ENCODE results near the gene KLF2.

The KLF2 gene

GRCh38 chr19:16290692-16291091 is 33.9 kb upstream of the KLF2 start:
- DNase-seq, result no peak
- Histone ChIP-seq H3K9ac (ENCODE audit: low read length) (no peak overlapping the region), H4K20me1 (ENCODE audit: insufficient read depth, low read length) (no peaks in the 10 kb centered on the region), H3F3A (ENCODE audit: insufficient read depth, low read length) (no peaks in the 10 kb centered on the region), H3K4me1 (ENCODE audit: low read length) (no peaks in the 10 kb centered on the region), H3K4me2 (ENCODE audit: low read depth, low read length) (no peak overlapping the region), H3K27ac (ENCODE audit: low read length) (no peak overlapping the region), H3K9me2 (replicated peaks; ENCODE audit: insufficient read depth, low read length) (no peaks in the 10 kb centered on the region), H3K9me3 (replicated peaks; ENCODE audit: insufficient read depth, low read length) (no peaks in the 10 kb centered on the region), H3K36me3 (replicated peaks; ENCODE audit: insufficient read depth, low read length) (no peaks in the 10 kb centered on the region), H3K79me2 (ENCODE audit: low read length) (no peaks in the 10 kb centered on the region), H3K27me3 (replicated peaks; ENCODE audit: insufficient read depth, low read length) (peaks cover 30% of the 10 kb centered on the region), H2AFZ (ENCODE audit: low read length) (no peak overlapping the region), H3K4me3 (ENCODE audit: low read length) (no peak overlapping the region)
- TF ChIP-seq EZH2phosphoT487 (IDR thresholded peaks at IDR 0.05; ENCODE audit: low read length) (no peak), CTCF (IDR thresholded peaks at IDR 0.05; ENCODE audit: low read length) (no peak), EZH2 (optimal IDR thresholded peaks at IDR 0.05; ENCODE audit: low read depth, low read length) (no peak)

GRCh38 chr19:16293118-16294091 is 31.2 kb upstream of the KLF2 start:
- no peaks in the 10 kb centered on the region for H3K36me3 ChIP-seq (replicated peaks; ENCODE audit: insufficient read depth, low read length)
- no peaks in the 10 kb centered on the region for H3K79me2 ChIP-seq (ENCODE audit: low read length)
- H4K20me1 ChIP-seq (ENCODE audit: insufficient read depth, low read length), result no peaks in the 10 kb centered on the region
- no peaks in the 10 kb centered on the region for H3K9me2 ChIP-seq (replicated peaks; ENCODE audit: insufficient read depth, low read length)
- peaks cover 15% of the 10 kb centered on the region; the same call in 1 of the 2 replicates for H3K27me3 ChIP-seq (replicated peaks; ENCODE audit: insufficient read depth, low read length)
- TF ChIP-seq EZH2 (optimal IDR thresholded peaks at IDR 0.05; ENCODE audit: low read depth, low read length) (no peak), EZH2phosphoT487 (IDR thresholded peaks at IDR 0.05; ENCODE audit: low read length) (no peak), CTCF (IDR thresholded peaks at IDR 0.05; ENCODE audit: low read length) (no peak)
- H2AFZ ChIP-seq (ENCODE audit: low read length), result no peak overlapping the region
- no peak for DNase-seq
- H3K9ac ChIP-seq (ENCODE audit: low read length), result no peak overlapping the region
- no peak overlapping the region for H3K4me3 ChIP-seq (ENCODE audit: low read length)
- H3K27ac ChIP-seq (ENCODE audit: low read length), result no peak overlapping the region
- no peaks in the 10 kb centered on the region for H3K9me3 ChIP-seq (replicated peaks; ENCODE audit: insufficient read depth, low read length)
- H3F3A ChIP-seq (ENCODE audit: insufficient read depth, low read length), result no peaks in the 10 kb centered on the region
- no peaks in the 10 kb centered on the region for H3K4me1 ChIP-seq (ENCODE audit: low read length)
- no peak overlapping the region for H3K4me2 ChIP-seq (ENCODE audit: low read depth, low read length)

GRCh38 chr19:16295057-16295456 is 29.6 kb upstream of the KLF2 start:
- Histone ChIP-seq H3F3A (ENCODE audit: insufficient read depth, low read length) (no peaks in the 10 kb centered on the region), H3K79me2 (ENCODE audit: low read length) (no peaks in the 10 kb centered on the region), H2AFZ (ENCODE audit: low read length) (no peak overlapping the region), H3K4me2 (ENCODE audit: low read depth, low read length) (no peak overlapping the region), H3K27ac (ENCODE audit: low read length) (no peak overlapping the region), H4K20me1 (ENCODE audit: insufficient read depth, low read length) (no peaks in the 10 kb centered on the region), H3K27me3 (replicated peaks; ENCODE audit: insufficient read depth, low read length) (peaks cover 15% of the 10 kb centered on the region; the same call in 1 of the 2 replicates), H3K9ac (ENCODE audit: low read length) (no peak overlapping the region), H3K9me2 (replicated peaks; ENCODE audit: insufficient read depth, low read length) (no peaks in the 10 kb centered on the region), H3K36me3 (replicated peaks; ENCODE audit: insufficient read depth, low read length) (no peaks in the 10 kb centered on the region), H3K9me3 (replicated peaks; ENCODE audit: insufficient read depth, low read length) (no peaks in the 10 kb centered on the region), H3K4me1 (ENCODE audit: low read length) (no peaks in the 10 kb centered on the region), H3K4me3 (ENCODE audit: low read length) (no peak overlapping the region)
- TF ChIP-seq CTCF (IDR thresholded peaks at IDR 0.05; ENCODE audit: low read length), result no peak
- TF ChIP-seq EZH2phosphoT487 (IDR thresholded peaks at IDR 0.05; ENCODE audit: low read length), result no peak
- TF ChIP-seq EZH2 (optimal IDR thresholded peaks at IDR 0.05; ENCODE audit: low read depth, low read length), result no peak
- no peak for DNase-seq
